ENCODE measurements around the gene IRS1.

DNA sequence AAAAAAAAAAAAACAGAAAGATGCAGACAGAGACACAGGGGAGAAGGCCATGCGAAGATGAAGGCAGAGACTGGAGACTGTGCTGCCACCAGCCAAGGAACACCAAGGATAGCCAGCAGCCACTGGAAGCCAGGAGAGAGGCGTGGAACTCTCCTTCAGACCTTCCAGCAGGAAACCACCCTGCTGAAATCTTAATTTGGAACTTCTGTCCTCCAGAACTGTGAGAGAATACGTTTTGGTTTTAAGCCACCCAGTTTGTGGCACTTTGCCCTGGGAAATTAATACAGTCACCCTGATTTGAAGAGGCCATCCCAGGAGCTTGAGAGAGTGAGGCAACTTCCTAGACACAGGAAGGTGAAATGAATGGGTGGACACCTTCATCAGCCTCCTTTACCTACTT, 93.7 kb downstream of the IRS1 start:
- TF ChIP-seq, protein P1, sequence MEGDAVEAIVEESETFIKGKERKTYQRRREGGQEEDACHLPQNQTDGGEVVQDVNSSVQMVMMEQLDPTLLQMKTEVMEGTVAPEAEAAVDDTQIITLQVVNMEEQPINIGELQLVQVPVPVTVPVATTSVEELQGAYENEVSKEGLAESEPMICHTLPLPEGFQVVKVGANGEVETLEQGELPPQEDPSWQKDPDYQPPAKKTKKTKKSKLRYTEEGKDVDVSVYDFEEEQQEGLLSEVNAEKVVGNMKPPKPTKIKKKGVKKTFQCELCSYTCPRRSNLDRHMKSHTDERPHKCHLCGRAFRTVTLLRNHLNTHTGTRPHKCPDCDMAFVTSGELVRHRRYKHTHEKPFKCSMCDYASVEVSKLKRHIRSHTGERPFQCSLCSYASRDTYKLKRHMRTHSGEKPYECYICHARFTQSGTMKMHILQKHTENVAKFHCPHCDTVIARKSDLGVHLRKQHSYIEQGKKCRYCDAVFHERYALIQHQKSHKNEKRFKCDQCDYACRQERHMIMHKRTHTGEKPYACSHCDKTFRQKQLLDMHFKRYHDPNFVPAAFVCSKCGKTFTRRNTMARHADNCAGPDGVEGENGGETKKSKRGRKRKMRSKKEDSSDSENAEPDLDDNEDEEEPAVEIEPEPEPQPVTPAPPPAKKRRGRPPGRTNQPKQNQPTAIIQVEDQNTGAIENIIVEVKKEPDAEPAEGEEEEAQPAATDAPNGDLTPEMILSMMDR (IDR thresholded peaks at IDR 0.05) = no peak
- TF ChIP-seq, protein P2, sequence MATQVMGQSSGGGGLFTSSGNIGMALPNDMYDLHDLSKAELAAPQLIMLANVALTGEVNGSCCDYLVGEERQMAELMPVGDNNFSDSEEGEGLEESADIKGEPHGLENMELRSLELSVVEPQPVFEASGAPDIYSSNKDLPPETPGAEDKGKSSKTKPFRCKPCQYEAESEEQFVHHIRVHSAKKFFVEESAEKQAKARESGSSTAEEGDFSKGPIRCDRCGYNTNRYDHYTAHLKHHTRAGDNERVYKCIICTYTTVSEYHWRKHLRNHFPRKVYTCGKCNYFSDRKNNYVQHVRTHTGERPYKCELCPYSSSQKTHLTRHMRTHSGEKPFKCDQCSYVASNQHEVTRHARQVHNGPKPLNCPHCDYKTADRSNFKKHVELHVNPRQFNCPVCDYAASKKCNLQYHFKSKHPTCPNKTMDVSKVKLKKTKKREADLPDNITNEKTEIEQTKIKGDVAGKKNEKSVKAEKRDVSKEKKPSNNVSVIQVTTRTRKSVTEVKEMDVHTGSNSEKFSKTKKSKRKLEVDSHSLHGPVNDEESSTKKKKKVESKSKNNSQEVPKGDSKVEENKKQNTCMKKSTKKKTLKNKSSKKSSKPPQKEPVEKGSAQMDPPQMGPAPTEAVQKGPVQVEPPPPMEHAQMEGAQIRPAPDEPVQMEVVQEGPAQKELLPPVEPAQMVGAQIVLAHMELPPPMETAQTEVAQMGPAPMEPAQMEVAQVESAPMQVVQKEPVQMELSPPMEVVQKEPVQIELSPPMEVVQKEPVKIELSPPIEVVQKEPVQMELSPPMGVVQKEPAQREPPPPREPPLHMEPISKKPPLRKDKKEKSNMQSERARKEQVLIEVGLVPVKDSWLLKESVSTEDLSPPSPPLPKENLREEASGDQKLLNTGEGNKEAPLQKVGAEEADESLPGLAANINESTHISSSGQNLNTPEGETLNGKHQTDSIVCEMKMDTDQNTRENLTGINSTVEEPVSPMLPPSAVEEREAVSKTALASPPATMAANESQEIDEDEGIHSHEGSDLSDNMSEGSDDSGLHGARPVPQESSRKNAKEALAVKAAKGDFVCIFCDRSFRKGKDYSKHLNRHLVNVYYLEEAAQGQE (IDR thresholded peaks at IDR 0.05) = no peak
- TF ChIP-seq MAFK (IDR thresholded peaks at IDR 0.05; ENCODE audit: partially characterized antibody) (no peak), TP53 (CRISPR knock-in tag; IDR thresholded peaks at IDR 0.05) (no peak), NR3C1 (IDR thresholded peaks at IDR 0.05) (no peak)
